ENCODE measurements around the gene SENP7. TPM values are rescaled to one million over a fixed set of nuclear protein-coding genes. Genes with fewer than 3 reads are reported as not detected.

Gene SENP7
- polyA plus RNA-seq, 1 of the 3 experiments (the other 2 are of a cell fraction) = 2.7 TPM

GRCh38 chr3:101377209-101377608, 135.8 kb downstream of the SENP7 start:
- Histone ChIP-seq H3K4me2 (no peak overlapping the region), H3F3A (replicated peaks; ENCODE audit: insufficient read depth) (peaks cover 6% of the 10 kb centered on the region), H3K4me3 (ENCODE audit: low read depth in 2 of 2, low read length in 1 of 2) (no peak overlapping the region), H3K9me2 (no peaks in the 10 kb centered on the region), H3K9me3 (peaks cover 17% of the 10 kb centered on the region), H3K79me2 (ENCODE audit: insufficient read depth) (no peaks in the 10 kb centered on the region), H3K36me3 (replicated peaks in 1 of 2; ENCODE audit: control insufficient read depth in 1 of 2, insufficient read depth in 2 of 2, low read length in 1 of 2) (peaks cover 0 to 24% of the 10 kb centered on the region in 2 experiments), H2AFZ (ENCODE audit: low read depth) (no peak overlapping the region), H3K27ac (ENCODE audit: low read depth in 2 of 2, low read length in 1 of 2) (no peak overlapping the region), H4K20me1 (ENCODE audit: insufficient read depth) (no peaks in the 10 kb centered on the region), H3K27me3 (ENCODE audit: insufficient read depth) (no peaks in the 10 kb centered on the region), H3K9ac (no peak overlapping the region), H3K4me1 (ENCODE audit: control insufficient read depth in 1 of 2, insufficient read depth in 2 of 2, low read depth in 1 of 2, low read length in 1 of 2) (no peaks in the 10 kb centered on the region)
- ChIA-PET CTCF (no interaction called here), POLR2A (no interaction called here)
- TF ChIP-seq SIN3A (IDR thresholded peaks at IDR 0.05; ENCODE audit: borderline replicate concordance, low read depth, low read length) (no peak), YY1 (IDR thresholded peaks at IDR 0.05; ENCODE audit: low read depth) (no peak), POLR2AphosphoS5 (IDR thresholded peaks at IDR 0.05; ENCODE audit: low read depth, low read length) (no peak)
- 88% methylated on average over 4 of the region's 4 CpGs for WGBS (ENCODE audit: low lambda C conversion rate)
- no peak for DNase-seq

DNA sequence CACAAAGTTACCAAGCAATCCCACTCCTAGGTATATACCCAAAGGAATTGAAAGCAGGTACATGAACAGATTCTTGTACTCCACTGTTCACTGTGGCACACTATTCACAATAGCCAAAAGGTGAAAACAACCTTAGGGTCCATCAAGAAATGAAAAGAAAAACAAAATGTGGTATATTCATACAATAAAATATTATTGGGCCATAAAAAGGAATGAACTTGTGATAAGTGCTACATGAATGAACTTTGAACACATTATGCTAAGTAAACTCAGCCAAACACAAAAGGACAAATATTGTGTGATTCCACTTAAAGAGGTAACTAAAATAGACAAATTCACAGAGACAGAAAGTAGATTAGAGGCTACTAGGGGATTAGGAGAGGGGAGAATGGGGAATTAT, 137.4 kb downstream of the SENP7 start:
- no peaks in the 10 kb centered on the region for H4K20me1 ChIP-seq (ENCODE audit: insufficient read depth)
- no peak overlapping the region for H3K4me2 ChIP-seq
- H3K36me3 ChIP-seq (replicated peaks in 1 of 2; ENCODE audit: control insufficient read depth in 1 of 2, insufficient read depth in 2 of 2, low read length in 1 of 2) = peaks cover 0 to 20% of the 10 kb centered on the region in 2 experiments
- no peak overlapping the region for H3K9ac ChIP-seq
- ChIA-PET POLR2A (no interaction called here), CTCF (no interaction called here)
- no peaks in the 10 kb centered on the region for H3K4me1 ChIP-seq (ENCODE audit: control insufficient read depth in 1 of 2, insufficient read depth in 2 of 2, low read depth in 1 of 2, low read length in 1 of 2)
- TF ChIP-seq, protein P1, sequence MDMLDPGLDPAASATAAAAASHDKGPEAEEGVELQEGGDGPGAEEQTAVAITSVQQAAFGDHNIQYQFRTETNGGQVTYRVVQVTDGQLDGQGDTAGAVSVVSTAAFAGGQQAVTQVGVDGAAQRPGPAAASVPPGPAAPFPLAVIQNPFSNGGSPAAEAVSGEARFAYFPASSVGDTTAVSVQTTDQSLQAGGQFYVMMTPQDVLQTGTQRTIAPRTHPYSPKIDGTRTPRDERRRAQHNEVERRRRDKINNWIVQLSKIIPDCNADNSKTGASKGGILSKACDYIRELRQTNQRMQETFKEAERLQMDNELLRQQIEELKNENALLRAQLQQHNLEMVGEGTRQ (IDR thresholded peaks at IDR 0.05; ENCODE audit: borderline replicate concordance, low read depth, low read length) = no peak
- 0 out of 2 replicates have a peak, but pooled peaks cover 6% of the 10 kb centered on the region for H3K9me3 ChIP-seq
- no peak overlapping the region for H2AFZ ChIP-seq (ENCODE audit: low read depth)
- no peak overlapping the region for H3K4me3 ChIP-seq (ENCODE audit: low read depth in 2 of 2, low read length in 1 of 2)
- peaks cover 3% of the 10 kb centered on the region for H3F3A ChIP-seq (replicated peaks; ENCODE audit: insufficient read depth)
- no peaks in the 10 kb centered on the region for H3K9me2 ChIP-seq
- DNase-seq = no peak
- no peaks in the 10 kb centered on the region for H3K79me2 ChIP-seq (ENCODE audit: insufficient read depth)
- no peak overlapping the region for H3K27ac ChIP-seq (ENCODE audit: low read depth in 2 of 2, low read length in 1 of 2)
- H3K27me3 ChIP-seq (ENCODE audit: insufficient read depth) = no peaks in the 10 kb centered on the region

GRCh38 chr3:101362406-101362805, 150.6 kb downstream of the SENP7 start:
- no peaks in the 10 kb centered on the region for H4K20me1 ChIP-seq (ENCODE audit: insufficient read depth)
- no peaks in the 10 kb centered on the region for H3K9me3 ChIP-seq
- no peak overlapping the region for H2AFZ ChIP-seq (ENCODE audit: low read depth)
- 100% methylated on average over 2 of the region's 2 CpGs for WGBS (ENCODE audit: low lambda C conversion rate)
- DNase-seq = no peak
- no peaks in the 10 kb centered on the region for H3K9me2 ChIP-seq
- no peaks in the 10 kb centered on the region for H3F3A ChIP-seq (replicated peaks; ENCODE audit: insufficient read depth)
- POLR2A ChIA-PET = no interaction called here
- no peaks in the 10 kb centered on the region for H3K27me3 ChIP-seq (ENCODE audit: insufficient read depth)
- H3K4me3 ChIP-seq (ENCODE audit: low read depth in 2 of 2, low read length in 1 of 2) = no peak overlapping the region
- peaks cover 9 to 36% of the 10 kb centered on the region in 2 experiments for H3K36me3 ChIP-seq (replicated peaks in 1 of 2; ENCODE audit: control insufficient read depth in 1 of 2, insufficient read depth in 2 of 2, low read length in 1 of 2)
- no peak overlapping the region for H3K27ac ChIP-seq (ENCODE audit: low read depth in 2 of 2, low read length in 1 of 2)
- CTCF ChIA-PET = no interaction called here
- H3K9ac ChIP-seq = no peak overlapping the region
- no peak overlapping the region for H3K4me2 ChIP-seq
- H3K4me1 ChIP-seq (ENCODE audit: control insufficient read depth in 1 of 2, insufficient read depth in 2 of 2, low read depth in 1 of 2, low read length in 1 of 2) = no peaks in the 10 kb centered on the region
- H3K79me2 ChIP-seq (ENCODE audit: insufficient read depth) = no peaks in the 10 kb centered on the region
- TF ChIP-seq, protein P2, sequence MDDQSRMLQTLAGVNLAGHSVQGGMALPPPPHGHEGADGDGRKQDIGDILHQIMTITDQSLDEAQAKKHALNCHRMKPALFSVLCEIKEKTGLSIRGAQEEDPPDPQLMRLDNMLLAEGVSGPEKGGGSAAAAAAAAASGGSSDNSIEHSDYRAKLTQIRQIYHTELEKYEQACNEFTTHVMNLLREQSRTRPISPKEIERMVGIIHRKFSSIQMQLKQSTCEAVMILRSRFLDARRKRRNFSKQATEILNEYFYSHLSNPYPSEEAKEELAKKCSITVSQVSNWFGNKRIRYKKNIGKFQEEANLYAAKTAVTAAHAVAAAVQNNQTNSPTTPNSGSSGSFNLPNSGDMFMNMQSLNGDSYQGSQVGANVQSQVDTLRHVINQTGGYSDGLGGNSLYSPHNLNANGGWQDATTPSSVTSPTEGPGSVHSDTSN (IDR thresholded peaks at IDR 0.05) = no peak
- TF ChIP-seq GABPA (IDR thresholded peaks at IDR 0.05; ENCODE audit: low read depth) (no peak), RXRA (IDR thresholded peaks at IDR 0.05; ENCODE audit: borderline replicate concordance, low read depth) (no peak), JUND (IDR thresholded peaks at IDR 0.05) (no peak), TAF1 (IDR thresholded peaks at IDR 0.05; ENCODE audit: borderline replicate concordance, low read depth, low read length) (no peak), SIN3A (IDR thresholded peaks at IDR 0.05; ENCODE audit: borderline replicate concordance, low read depth, low read length) (no peak), NRF1 (IDR thresholded peaks at IDR 0.05; ENCODE audit: low read depth, low read length) (no peak), FOSL2 (IDR thresholded peaks at IDR 0.05; ENCODE audit: borderline replicate concordance, low read depth) (no peak), CHD2 (IDR thresholded peaks at IDR 0.05; ENCODE audit: low read length, partially characterized antibody) (no peak), ELF1 (IDR thresholded peaks at IDR 0.05) (no peak), MXI1 (IDR thresholded peaks at IDR 0.05; ENCODE audit: low read depth, low read length) (no peak), GATA2 (CRISPR knock-in tag; IDR thresholded peaks at IDR 0.05) (no peak)
- TF ChIP-seq, protein P3, sequence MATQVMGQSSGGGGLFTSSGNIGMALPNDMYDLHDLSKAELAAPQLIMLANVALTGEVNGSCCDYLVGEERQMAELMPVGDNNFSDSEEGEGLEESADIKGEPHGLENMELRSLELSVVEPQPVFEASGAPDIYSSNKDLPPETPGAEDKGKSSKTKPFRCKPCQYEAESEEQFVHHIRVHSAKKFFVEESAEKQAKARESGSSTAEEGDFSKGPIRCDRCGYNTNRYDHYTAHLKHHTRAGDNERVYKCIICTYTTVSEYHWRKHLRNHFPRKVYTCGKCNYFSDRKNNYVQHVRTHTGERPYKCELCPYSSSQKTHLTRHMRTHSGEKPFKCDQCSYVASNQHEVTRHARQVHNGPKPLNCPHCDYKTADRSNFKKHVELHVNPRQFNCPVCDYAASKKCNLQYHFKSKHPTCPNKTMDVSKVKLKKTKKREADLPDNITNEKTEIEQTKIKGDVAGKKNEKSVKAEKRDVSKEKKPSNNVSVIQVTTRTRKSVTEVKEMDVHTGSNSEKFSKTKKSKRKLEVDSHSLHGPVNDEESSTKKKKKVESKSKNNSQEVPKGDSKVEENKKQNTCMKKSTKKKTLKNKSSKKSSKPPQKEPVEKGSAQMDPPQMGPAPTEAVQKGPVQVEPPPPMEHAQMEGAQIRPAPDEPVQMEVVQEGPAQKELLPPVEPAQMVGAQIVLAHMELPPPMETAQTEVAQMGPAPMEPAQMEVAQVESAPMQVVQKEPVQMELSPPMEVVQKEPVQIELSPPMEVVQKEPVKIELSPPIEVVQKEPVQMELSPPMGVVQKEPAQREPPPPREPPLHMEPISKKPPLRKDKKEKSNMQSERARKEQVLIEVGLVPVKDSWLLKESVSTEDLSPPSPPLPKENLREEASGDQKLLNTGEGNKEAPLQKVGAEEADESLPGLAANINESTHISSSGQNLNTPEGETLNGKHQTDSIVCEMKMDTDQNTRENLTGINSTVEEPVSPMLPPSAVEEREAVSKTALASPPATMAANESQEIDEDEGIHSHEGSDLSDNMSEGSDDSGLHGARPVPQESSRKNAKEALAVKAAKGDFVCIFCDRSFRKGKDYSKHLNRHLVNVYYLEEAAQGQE (IDR thresholded peaks at IDR 0.05; ENCODE audit: low read depth, low read length) = no peak
- TF ChIP-seq, protein P1 (IDR thresholded peaks at IDR 0.05; ENCODE audit: borderline replicate concordance, low read depth, low read length) = no peak
- TF ChIP-seq, protein P4, sequence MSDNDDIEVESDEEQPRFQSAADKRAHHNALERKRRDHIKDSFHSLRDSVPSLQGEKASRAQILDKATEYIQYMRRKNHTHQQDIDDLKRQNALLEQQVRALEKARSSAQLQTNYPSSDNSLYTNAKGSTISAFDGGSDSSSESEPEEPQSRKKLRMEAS (IDR thresholded peaks at IDR 0.05; ENCODE audit: low read depth) = no peak

Measured in SK-N-SH (cell line).